SU-DHL-6 (cell line): Measurements from ENCODE around the gene EPHB6.

ENCODE experiments used
- H2AFZ ChIP-seq: fragments of 200-600 bp; sonication (generic); 2 replicates; pipeline ENCODE4 v1.6.1; 2014; ENCODE audit warnings: low read depth, mild to moderate bottlenecking, moderate library complexity, mixed read lengths, antibody characterized with exemption, low read length; ENCODE audit not compliant: severe bottlenecking
- H3F3A ChIP-seq: fragments of 200-600 bp; shearing (Covaris generic); 2 replicates; pipeline ENCODE4 v1.6.0; 2016; ENCODE audit warnings: antibody characterized with exemption, mild to moderate bottlenecking; ENCODE audit not compliant: insufficient read depth
- H3K27ac ChIP-seq: fragments of 200-600 bp; sonication (generic); 2 replicates; pipeline ENCODE4 v1.5.1; 2016; ENCODE audit warnings: low read depth, mild to moderate bottlenecking, low read length, moderate library complexity, mixed read lengths
- H3K27me3 ChIP-seq: fragments of 200-600 bp; sonication (generic), shearing (Covaris generic); 2 replicates; pipeline ENCODE4 v1.6.0; 2014; ENCODE audit warnings: mild to moderate bottlenecking, low read length
- H3K36me3 ChIP-seq: fragments of 200-600 bp; sonication (generic); 2 replicates; pipeline ENCODE4 v1.6.1; 2014; ENCODE audit warnings: mild to moderate bottlenecking, low read length, mixed read lengths
- H3K4me2 ChIP-seq: fragments of 300-600, 200-600 bp; shearing (Covaris generic), sonication (generic); 2 replicates; pipeline ENCODE4 v1.6.0; 2014; ENCODE audit warnings: low read length, low read depth, mild to moderate bottlenecking; ENCODE audit not compliant: poor library complexity, severe bottlenecking
- H3K4me3 ChIP-seq: fragments of 200-600 bp; sonication (generic); 2 replicates; pipeline ENCODE4 v1.5.1; 2014; ENCODE audit warnings: antibody characterized with exemption, low read length, mild to moderate bottlenecking, mixed read lengths; ENCODE audit not compliant: insufficient read depth, poor library complexity, severe bottlenecking
- H3K79me2 ChIP-seq: fragments of 200-600 bp; sonication (generic); 2 replicates; pipeline ENCODE4 v1.6.1; 2014; ENCODE audit warnings: mild to moderate bottlenecking, low read length, moderate library complexity; ENCODE audit not compliant: insufficient read depth
- H3K9ac ChIP-seq: fragments of 200-600 bp; sonication (generic); 2 replicates; pipeline ENCODE4 v1.7.0; 2014; ENCODE audit warnings: mild to moderate bottlenecking, low read length
- H3K9me2 ChIP-seq: fragments of 200-600 bp; sonication (generic); replicated peaks from 2 replicates; pipeline ENCODE4 v1.6.1; 2014; ENCODE audit warnings: low read length; ENCODE audit not compliant: insufficient read depth
- H3K9me3 ChIP-seq: fragments of 200-600 bp; sonication (generic); 2 replicates; pipeline ENCODE4 v1.6.1; 2014; ENCODE audit warnings: low read length, mixed read lengths; ENCODE audit not compliant: insufficient read depth
- H4K20me1 ChIP-seq: fragments of 200-600 bp; sonication (generic); 2 replicates; pipeline ENCODE4 v1.6.1; 2014; ENCODE audit warnings: low read depth, mild to moderate bottlenecking, antibody characterized with exemption, low read length, moderate library complexity, mixed read lengths
- CTCF ChIP-seq: fragments of 200-600 bp; sonication (generic); IDR thresholded peaks from one replicate; pipeline ENCODE4 v1.5.1; 2017; ENCODE audit warnings: antibody characterized with exemption, mild to moderate bottlenecking, low read length, moderate library complexity; ENCODE audit not compliant: insufficient read depth, poor library complexity, severe bottlenecking
- EZH2phosphoT487 ChIP-seq: fragments of 200-600 bp; sonication (generic), shearing (Covaris generic); conservative IDR thresholded peaks from 2 replicates; pipeline ENCODE4 v1.6.1; 2018; ENCODE audit warnings: mild to moderate bottlenecking, antibody characterized with exemption, low read length, moderate library complexity, mixed read lengths

The EPHB6 gene

GRCh38 chr7:142896151-142896550, 41.3 kb downstream of the EPHB6 start:
- Histone ChIP-seq H3K9me2 (no peaks in the 10 kb centered on the region), H4K20me1 (no peaks in the 10 kb centered on the region), H3K27me3 (no peaks in the 10 kb centered on the region), H3K79me2 (no peaks in the 10 kb centered on the region), H3K9me3 (no peaks in the 10 kb centered on the region), H3K4me2 (no peak overlapping the region), H3K27ac (no peak overlapping the region), H3K9ac (no peak overlapping the region), H3K4me3 (no peak overlapping the region), H3F3A (no peaks in the 10 kb centered on the region), H3K36me3 (no peaks in the 10 kb centered on the region), H2AFZ (no peak overlapping the region)
- TF ChIP-seq EZH2phosphoT487 (no peak), CTCF (no peak)

- H4K20me1 ChIP-seq: no peaks in the 10 kb centered on the region
- no peaks in the 10 kb centered on the region for H3K9me2 ChIP-seq
- TF ChIP-seq EZH2phosphoT487 (no peak), CTCF (no peak)
- H3K27me3 ChIP-seq: no peaks in the 10 kb centered on the region
- H3K36me3 ChIP-seq: no peaks in the 10 kb centered on the region
- no peaks in the 10 kb centered on the region for H3K79me2 ChIP-seq
- no peak overlapping the region for H3K27ac ChIP-seq
- no peak overlapping the region for H3K4me3 ChIP-seq
- no peaks in the 10 kb centered on the region for H3F3A ChIP-seq
- H2AFZ ChIP-seq: no peak overlapping the region
- no peaks in the 10 kb centered on the region for H3K9me3 ChIP-seq
- H3K4me2 ChIP-seq: no peak overlapping the region
- no peak overlapping the region for H3K9ac ChIP-seq
Observed at GRCh38 chr7:142896741-142897379, 42.0 kb downstream of the EPHB6 start.

- no peaks in the 10 kb centered on the region for H3K36me3 ChIP-seq
- no peak overlapping the region for H3K4me2 ChIP-seq
- H3K27ac ChIP-seq: no peak overlapping the region
- H3K9me2 ChIP-seq: no peaks in the 10 kb centered on the region
- no peaks in the 10 kb centered on the region for H3K79me2 ChIP-seq
- no peaks in the 10 kb centered on the region for H4K20me1 ChIP-seq
- no peak overlapping the region for H3K9ac ChIP-seq
- no peak overlapping the region for H3K4me3 ChIP-seq
- H2AFZ ChIP-seq: no peak overlapping the region
- H3K9me3 ChIP-seq: no peaks in the 10 kb centered on the region
- TF ChIP-seq CTCF: no peak
- TF ChIP-seq EZH2phosphoT487: no peak
- no peaks in the 10 kb centered on the region for H3K27me3 ChIP-seq
- H3F3A ChIP-seq: no peaks in the 10 kb centered on the region
Observed at GRCh38 chr7:142897691-142898090, 42.8 kb downstream of the EPHB6 start.
